Activated CD4-positive, CD25-positive, alpha-beta regulatory T cell treated with anti-CD3 and anti-CD28 coated beads, Interleukin-2, amount 50 U/mL, for 72 hours (primary cell): ENCODE measurements around the gene EFCAB6.

Experiments
- DNase-seq: peaks from one replicate; pipeline ENCODE4 v3.0.0; 2021

Gene EFCAB6

DNA sequence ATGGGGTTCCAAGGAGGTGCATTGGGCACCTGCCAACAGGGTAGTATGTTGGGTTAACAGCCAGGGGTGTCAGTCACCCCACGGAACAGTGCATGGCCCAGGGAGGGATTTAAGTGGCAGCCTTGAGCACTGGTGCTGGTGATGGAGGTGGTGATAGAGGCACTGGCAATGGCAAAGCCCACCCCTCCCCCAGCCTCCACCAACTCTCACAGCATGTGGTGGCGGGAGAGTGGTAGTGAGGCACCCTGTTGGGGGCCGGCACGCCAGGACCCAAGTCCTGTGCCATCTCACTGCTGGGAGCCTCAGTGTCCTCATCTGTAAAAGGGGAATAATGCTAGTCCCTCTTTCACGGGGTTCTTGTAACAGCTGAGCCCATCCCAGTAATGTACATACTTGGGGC is 318.8 kb downstream of the EFCAB6 start:
- no peak for DNase-seq

DNA sequence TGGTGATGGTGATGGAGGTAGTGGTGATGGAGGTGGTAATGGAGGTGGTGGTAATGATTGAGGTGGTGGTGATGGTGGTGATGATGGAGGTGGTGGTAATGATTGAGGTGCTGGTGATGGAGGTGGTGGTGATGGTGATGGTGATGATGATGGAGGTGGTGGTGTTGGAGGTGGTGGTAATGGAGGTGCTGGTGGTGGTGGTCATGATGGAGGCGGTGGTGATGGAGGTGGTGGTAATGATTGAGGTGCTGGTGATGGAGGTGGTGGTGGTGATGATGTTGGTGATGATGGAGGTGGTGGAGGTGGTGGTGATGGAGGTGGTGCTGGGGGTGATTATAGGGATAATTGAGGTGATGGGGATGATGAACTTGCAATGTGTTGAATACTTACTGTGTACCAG is 320.4 kb downstream of the EFCAB6 start:
- no peak for DNase-seq

DNA sequence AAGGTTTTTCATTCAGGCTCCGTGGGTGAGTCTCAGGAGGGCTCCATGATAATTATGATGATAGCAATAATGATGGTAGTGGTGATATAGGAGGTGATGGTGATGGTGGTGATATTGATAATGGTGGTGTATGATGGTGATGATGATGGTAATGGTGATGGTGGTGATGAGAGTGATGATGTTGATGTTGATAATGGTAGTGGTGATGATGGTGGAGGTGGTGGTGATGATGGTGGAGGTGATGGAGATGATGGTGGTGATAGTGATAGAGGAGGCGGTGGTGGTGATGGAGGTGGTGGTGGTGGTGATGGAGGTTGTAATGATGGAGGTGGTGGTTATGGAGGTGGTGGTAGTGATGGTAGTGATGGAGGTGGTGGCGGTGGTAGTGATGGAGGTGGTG is 320.9 kb downstream of the EFCAB6 start:
- DNase-seq, result no peak

DNA sequence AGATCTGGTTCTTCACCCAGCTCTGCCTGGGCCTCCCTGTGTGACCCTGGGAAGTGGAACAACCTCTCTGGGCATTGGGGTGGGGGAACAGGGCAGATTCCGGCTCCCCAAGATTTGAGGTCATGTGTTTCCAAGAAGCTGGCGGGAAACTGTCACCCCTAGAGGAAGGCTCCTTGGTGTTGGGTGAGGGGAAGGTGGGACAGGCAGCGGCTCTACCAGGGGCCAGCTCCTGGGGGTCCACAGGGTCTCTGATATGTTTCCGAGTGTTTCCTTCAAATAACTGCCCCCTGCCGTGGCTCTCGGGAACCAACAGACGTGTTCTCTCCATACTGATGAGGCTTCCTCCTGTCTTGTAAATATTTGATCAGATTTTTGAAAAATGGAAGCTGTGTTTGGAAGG is 321.8 kb downstream of the EFCAB6 start:
- no peak for DNase-seq

DNA sequence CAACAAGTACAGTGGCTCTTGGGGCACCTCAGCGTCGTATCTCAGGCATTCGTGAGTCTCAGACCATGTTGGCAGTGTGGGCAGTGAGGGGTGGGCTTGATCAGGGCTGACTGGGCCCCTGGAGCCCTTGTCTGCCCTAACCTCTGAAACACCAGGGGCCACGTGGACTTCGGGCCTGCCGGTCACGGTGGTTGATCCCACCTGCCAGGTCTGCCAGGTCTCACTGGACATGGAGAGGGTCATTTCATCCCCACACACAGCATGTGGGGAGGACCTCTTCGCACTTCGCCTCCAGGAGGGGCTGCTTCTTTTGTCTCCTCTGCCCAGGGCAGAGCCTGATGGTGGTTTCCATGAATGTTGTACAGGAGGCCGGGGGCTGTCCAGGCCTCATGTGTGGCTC is 323.2 kb downstream of the EFCAB6 start:
- DNase-seq, result no peak

DNA sequence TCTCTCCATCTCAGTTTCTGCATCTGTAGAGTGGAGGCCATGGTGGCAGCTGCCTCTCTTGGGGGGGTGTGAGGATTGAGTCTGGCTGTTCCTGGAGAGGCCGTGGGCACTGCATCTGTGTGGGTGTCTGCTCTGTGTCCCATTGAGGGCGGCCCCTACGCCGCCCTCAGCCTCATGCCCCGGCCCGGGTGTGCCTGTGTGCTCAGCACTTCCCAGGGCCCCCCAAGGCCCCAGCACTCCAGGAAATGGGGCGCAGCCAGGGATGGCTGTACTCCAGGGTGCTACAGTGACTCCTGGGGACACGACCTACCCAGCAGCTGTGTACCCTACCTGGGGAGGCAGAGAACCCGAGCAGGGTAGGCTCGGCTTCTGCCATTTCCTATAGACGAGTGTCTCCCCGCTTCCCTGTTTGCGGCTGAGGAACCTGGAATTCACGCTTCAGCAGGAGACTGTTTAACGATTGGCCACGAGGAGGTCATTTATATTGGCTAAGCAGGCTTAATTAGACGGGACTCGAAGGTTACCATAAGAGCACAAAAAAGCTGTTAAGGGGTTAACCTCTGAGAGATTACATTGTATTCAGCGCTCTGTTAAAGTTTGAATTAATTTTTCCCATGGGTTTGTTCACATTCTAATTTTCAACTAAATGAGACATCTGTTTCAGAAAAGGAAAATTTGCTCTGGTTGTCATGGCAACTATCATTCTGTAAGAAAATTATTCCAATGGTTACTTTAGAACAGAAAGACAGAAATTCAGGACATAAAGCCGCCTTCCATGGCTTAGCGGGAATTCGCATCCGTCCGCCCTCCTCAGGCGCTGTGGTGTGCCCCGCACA is 323.9 kb downstream of the EFCAB6 start:
- DNase-seq, result no peak

DNA sequence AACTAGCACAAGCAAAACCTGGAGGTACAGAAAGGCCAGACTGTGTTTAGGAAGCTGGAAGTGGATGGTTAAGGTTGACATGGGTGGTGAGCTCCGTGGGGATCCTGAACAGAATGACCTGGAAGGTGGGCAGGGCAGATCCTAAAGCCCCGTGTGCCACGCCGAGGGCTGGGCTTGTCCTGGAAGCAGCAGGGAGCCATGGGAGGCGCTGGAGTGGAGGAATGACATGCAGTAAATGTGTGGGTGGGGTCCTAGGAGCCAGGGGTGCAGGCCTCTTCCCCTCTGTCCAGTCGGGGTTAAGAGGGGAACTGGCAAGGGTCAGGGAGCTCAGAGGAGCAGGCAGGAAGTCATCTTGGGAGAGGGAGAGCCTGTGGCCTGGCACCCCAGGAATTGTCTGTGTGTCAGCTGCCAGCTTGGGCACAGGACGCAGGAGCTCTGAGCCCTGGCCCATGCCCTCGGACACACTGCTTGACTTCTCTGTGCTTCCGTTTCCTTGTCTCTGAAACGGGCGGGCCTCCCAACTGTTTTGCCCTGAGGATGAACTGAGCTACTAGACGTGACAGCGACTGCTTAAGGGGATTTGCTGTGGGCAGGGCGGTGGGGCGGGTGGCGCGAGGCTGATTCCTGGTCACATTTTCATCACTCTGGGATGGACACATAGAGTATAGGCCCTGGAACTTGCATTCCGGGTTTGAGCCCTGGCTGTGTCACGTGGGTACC is 324.6 kb downstream of the EFCAB6 start:
- DNase-seq, result no peak

DNA sequence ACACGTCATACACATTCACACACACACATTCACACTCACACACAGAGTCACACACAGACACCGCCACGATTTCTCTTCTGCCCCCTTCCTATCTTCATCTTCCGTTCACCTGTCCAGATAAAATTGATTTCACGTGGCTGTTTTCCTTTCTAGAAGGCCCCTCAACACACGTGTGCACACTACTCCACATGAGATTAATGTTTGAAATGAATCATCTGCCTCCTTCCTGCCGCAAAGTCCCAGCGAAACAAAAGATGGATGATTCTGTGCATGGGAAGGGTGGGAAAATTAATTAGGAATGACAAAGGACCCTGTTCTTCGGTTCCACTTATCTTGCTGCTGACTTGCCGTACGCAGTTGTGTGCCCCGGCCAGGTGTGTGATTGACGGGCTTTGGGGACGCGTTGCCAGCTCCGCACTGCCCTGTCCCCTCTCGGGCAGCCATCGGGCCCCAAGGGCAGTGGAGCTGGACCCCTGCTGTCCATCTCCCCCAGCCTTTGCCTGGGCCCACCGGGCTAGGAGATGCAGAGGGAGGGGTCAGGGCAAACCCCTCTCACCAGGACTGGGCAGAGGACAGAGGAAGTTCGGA is 326.5 kb downstream of the EFCAB6 start:
- DNase-seq, result no peak

DNA sequence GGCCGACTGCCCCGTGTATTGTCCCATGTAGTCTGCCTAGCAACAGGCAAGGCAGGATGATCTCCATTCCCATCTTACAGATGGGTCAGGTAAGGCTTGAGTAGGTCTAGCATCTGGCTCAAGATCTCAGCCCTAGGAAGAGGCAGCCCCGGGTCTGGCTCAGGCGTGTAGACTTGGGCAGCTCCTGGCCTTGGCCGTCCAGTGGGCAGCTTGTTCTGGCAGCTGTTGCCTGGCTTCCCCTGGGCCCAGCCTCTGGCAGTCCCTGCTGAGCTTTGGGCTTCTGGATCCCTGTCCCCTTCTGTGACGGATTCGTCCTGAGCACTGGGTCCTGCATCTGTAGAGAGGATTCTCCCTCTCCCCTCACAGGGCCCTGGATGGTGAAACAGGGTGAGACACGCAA is 327.9 kb downstream of the EFCAB6 start:
- no peak for DNase-seq

DNA sequence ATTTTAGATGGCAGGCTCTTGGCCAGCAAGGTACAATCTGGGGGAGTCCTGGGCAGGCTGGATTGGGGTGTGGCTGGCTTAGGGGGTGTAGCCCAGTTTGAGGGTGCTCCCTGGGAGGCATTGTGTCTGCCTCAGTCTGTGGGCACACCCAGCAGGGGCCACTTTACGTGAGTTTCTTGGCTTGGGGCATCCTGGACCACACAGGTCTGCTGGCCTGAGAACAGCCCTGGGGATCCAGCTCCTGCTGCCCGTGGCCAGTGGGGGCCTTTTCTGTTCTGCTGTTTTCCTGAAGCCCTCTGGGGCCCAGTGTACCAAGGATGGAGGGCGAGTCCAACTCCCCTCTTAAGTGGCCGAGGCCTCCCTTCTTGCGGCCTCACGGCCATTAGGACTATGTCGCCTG is 328.4 kb downstream of the EFCAB6 start:
- DNase-seq, result no peak

DNA sequence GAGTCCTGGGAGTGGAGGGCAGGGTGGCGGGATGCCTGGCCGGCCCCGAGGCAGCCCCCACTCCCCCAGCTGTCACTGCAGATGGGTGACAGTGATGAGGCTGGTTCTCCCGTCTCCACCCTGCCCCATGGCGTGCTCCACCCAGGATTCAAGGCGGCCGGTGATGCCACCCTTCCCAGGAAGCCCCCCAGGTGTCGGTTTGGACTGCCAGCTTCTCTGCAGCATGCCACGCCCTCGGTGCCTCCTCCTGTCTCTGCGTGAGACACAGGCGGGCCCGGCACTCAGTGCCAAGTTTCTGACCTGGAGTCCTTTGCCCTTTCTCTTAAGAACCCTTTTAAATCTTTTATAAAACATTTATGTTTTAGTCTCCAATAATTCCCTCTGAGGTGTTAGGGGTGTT is 328.8 kb downstream of the EFCAB6 start:
- DNase-seq, result no peak

DNA sequence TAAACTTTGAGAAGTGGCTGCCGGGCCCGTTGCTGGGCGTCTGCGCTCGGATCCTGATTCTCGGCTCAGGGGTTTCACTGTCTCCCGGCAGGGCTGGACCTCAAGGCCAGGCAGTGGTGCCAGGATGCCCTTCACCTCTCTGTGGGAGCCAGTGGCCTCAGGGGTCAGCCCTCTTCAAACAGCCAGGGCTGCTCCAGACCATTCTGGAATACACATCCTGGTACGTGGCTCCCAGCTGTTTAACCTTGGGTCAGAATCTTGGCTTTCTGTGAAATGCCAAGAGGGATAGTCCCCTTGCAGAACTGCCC is 329.8 kb downstream of the EFCAB6 start:
- DNase-seq, result no peak

DNA sequence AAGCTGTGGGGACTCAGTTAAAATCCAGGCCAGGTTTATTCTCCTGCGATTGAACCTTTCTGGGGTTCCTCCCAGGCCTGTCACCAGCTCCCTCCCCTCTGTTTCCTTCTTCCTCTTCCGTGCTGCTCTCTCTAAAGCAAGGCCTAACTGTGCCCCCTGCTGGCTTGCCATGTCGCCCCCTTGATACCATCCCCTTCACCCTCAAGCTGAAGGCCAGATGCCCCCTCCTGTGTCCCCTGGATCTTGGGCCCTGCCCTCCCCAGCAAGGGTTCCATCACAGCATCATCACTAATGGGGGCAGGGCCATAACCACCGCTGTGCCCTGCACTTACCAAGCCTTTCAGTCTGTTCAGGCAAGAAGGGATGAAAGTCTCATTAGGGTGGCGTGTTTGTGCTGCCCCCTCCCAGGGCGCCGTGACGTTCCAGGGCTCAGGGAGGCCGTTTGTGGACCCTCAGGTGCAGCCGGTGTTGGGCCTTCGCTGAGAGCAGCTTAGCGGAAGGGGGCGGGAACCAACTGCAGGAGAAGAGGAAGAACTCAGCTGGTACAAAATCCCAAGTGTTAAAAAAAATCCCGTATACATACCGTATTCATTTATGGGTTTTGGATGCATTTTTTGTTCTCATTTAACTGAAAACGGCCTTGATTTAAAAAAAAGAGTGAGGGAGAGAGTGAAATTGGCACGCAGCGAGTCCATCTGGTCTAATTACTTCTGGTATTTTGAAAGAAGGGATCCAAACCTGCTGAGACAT is 330.4 kb downstream of the EFCAB6 start:
- peak; percentile 21 for DNase-seq

DNA sequence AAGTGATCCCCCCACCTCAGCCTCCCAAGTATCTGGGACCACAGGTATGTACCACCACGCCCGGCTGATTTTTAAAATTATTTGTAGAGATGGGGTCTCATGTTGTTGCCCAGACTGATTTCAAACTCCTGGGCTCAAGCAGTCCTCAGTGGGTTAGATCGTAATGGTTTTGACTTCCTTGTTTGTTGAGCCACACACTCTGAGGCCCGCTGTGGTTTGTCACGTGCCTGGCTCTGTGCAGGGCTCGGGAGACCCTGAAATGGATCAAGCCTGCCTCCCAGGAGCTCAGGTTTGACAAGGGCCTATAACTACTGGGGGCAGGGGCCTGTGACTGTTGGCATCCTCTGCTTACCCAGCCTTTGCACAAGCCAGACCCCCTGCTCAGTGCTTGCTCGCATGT is 332.1 kb downstream of the EFCAB6 start:
- no peak for DNase-seq

DNA sequence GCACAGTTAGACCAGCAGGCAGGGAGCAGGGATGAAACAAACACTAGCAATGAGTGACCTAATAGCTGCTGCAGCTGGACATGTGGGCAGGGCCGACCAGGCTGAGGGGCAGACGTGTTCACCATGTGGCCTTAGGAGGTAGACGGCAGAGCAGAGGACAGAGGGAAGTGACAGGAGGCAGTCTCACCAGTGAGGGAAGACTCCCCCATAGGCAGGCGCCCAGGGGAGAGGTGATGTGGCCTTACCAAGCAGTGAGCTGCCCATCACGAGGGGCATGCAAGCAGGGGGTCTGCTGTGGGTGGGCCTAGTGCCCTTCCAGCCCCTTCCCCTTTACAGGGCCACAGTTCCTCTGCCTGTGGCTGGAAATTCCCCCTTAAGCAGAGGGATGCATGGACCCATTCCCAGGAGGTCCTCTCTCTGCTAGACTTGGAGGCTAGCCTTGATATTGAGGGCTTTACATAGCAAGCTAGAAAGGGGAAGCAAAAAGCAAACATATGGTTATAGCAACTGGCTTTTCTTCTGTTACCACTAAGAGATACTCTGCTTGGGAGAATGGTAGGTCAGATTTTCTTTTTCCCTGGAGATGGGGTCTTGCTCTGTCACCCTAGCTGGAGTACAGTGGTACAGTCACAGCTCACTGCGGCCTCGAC is 332.7 kb downstream of the EFCAB6 start:
- DNase-seq, result peak; percentile 24
